GM19239 (cell line): ENCODE measurements around the gene DNAJB2.
"Not testable (repeated sequence)": the region's sequence is repeated elsewhere in the genome, so short reads cannot be mapped to it uniquely, and the experiment has no call there.

Source experiments
- DNase-seq: peaks from one replicate; pipeline ENCODE4 v3.0.0; 2011; ENCODE audit warnings: low spot score; ENCODE audit not compliant: insufficient read length
- FAIRE-seq: peaks from 2 replicates; lab custom pipeline; 2011; peaks lifted over from hg19 to GRCh38; lab: Jason Lieb, UNC

The DNAJB2 gene

GRCh38 chr2:219296631-219297391 is 17.6 kb downstream of the DNAJB2 start:
- FAIRE-seq, result no peak
- no peak for DNase-seq

- DNase-seq, result no peak
- FAIRE-seq, result no peak
Observed at GRCh38 chr2:219297766-219298456, 18.7 kb downstream of the DNAJB2 start.

- FAIRE-seq, result peak; percentile 93
Observed at GRCh38 chr2:219298759-219299371, 19.7 kb downstream of the DNAJB2 start.

GRCh38 chr2:219299372-219299760 is 20.2 kb downstream of the DNAJB2 start:
- FAIRE-seq (no peak), DNase-seq (no peak)

More at GRCh38 chr2:219298759-219299371, 19.7 kb downstream of the DNAJB2 start:
- DNase-seq, result peak; percentile 94

- FAIRE-seq, result no peak
- no peak for DNase-seq
Observed at GRCh38 chr2:219300022-219300421, 20.9 kb downstream of the DNAJB2 start.

GRCh38 chr2:219302412-219302968 is 23.3 kb downstream of the DNAJB2 start:
- FAIRE-seq, result no peak

GRCh38 chr2:219304223-219304622 is 25.1 kb downstream of the DNAJB2 start:
- FAIRE-seq (no peak), DNase-seq (no peak)

More at GRCh38 chr2:219302412-219302968, 23.3 kb downstream of the DNAJB2 start:
- no peak for DNase-seq

- DNase-seq (no peak), FAIRE-seq (no peak)
Observed at GRCh38 chr2:219306047-219306446, 26.9 kb downstream of the DNAJB2 start.

- DNase-seq (peak; percentile 81), FAIRE-seq (no peak)
Observed at GRCh38 chr2:219308142-219309101, 29.3 kb downstream of the DNAJB2 start.

- FAIRE-seq (no peak), DNase-seq (no peak)
Observed at GRCh38 chr2:219309278-219309677, 30.1 kb downstream of the DNAJB2 start, which contains the start of gene PTPRN. Gene PTPRN, minus strand, starts transcription at chr2:219309401. Its CDS starts 69 bp downstream, at chr2:219309332.

GRCh38 chr2:219312683-219313263 is 33.6 kb downstream of the DNAJB2 start:
- not testable (repeated sequence) for DNase-seq, FAIRE-seq

GRCh38 chr2:219314804-219315468 is 35.8 kb downstream of the DNAJB2 start:
- DNase-seq (no peak), FAIRE-seq (no peak)

GRCh38 chr2:219323434-219323833 is 44.3 kb downstream of the DNAJB2 start:
- DNase-seq, result no peak
- no peak for FAIRE-seq

GRCh38 chr2:219325136-219325535 is 46.0 kb downstream of the DNAJB2 start:
- no peak for DNase-seq
- FAIRE-seq, result no peak

GRCh38 chr2:219325657-219326315 is 46.6 kb downstream of the DNAJB2 start:
- DNase-seq (no peak), FAIRE-seq (no peak)

- DNase-seq (no peak), FAIRE-seq (no peak)
Observed at GRCh38 chr2:219327719-219328118, 48.6 kb downstream of the DNAJB2 start.

- FAIRE-seq, result no peak
Observed at GRCh38 chr2:219331560-219332213, 52.5 kb downstream of the DNAJB2 start.

GRCh38 chr2:219332542-219332941 is 53.4 kb downstream of the DNAJB2 start, which contains the start of gene RESP18:
Gene RESP18, minus strand, starts transcription at chr2:219332744.
- DNase-seq, result no peak
- FAIRE-seq, result no peak

More at GRCh38 chr2:219331560-219332213, 52.5 kb downstream of the DNAJB2 start:
- DNase-seq, result no peak
